ENCODE data around the gene AQP12B.

GRCh38 chr2:240707821-240708220 lies 25.1 kb upstream of the AQP12B start:
- TF ChIP-seq CTCF (IDR thresholded peaks at IDR 0.05; ENCODE audit: low read depth, low read length) (no peak), EZH2phosphoT487 (IDR thresholded peaks at IDR 0.05; ENCODE audit: low read depth) (no peak)

All from OCI-LY3 (cell line).